ENCODE data around the gene CD44.

GRCh38 chr11:35271031-35271430 lies 132.1 kb downstream of the CD44 start:
- TF ChIP-seq, protein P1, sequence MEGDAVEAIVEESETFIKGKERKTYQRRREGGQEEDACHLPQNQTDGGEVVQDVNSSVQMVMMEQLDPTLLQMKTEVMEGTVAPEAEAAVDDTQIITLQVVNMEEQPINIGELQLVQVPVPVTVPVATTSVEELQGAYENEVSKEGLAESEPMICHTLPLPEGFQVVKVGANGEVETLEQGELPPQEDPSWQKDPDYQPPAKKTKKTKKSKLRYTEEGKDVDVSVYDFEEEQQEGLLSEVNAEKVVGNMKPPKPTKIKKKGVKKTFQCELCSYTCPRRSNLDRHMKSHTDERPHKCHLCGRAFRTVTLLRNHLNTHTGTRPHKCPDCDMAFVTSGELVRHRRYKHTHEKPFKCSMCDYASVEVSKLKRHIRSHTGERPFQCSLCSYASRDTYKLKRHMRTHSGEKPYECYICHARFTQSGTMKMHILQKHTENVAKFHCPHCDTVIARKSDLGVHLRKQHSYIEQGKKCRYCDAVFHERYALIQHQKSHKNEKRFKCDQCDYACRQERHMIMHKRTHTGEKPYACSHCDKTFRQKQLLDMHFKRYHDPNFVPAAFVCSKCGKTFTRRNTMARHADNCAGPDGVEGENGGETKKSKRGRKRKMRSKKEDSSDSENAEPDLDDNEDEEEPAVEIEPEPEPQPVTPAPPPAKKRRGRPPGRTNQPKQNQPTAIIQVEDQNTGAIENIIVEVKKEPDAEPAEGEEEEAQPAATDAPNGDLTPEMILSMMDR (IDR thresholded peaks at IDR 0.05; ENCODE audit: poor library complexity, severe bottlenecking), result no peak
- no peak for TF ChIP-seq MXI1 (conservative IDR thresholded peaks at IDR 0.05; ENCODE audit: poor library complexity, severe bottlenecking)
- TF ChIP-seq TAF1 (IDR thresholded peaks at IDR 0.05; ENCODE audit: low read depth), result no peak
- TF ChIP-seq RAD21 (conservative IDR thresholded peaks at IDR 0.05), result no peak
- no peak for TF ChIP-seq EP300 (conservative IDR thresholded peaks at IDR 0.05; ENCODE audit: poor library complexity, severe bottlenecking)
- TF ChIP-seq POLR2AphosphoS5 (IDR thresholded peaks at IDR 0.05), result no peak
- TF ChIP-seq, protein P2, sequence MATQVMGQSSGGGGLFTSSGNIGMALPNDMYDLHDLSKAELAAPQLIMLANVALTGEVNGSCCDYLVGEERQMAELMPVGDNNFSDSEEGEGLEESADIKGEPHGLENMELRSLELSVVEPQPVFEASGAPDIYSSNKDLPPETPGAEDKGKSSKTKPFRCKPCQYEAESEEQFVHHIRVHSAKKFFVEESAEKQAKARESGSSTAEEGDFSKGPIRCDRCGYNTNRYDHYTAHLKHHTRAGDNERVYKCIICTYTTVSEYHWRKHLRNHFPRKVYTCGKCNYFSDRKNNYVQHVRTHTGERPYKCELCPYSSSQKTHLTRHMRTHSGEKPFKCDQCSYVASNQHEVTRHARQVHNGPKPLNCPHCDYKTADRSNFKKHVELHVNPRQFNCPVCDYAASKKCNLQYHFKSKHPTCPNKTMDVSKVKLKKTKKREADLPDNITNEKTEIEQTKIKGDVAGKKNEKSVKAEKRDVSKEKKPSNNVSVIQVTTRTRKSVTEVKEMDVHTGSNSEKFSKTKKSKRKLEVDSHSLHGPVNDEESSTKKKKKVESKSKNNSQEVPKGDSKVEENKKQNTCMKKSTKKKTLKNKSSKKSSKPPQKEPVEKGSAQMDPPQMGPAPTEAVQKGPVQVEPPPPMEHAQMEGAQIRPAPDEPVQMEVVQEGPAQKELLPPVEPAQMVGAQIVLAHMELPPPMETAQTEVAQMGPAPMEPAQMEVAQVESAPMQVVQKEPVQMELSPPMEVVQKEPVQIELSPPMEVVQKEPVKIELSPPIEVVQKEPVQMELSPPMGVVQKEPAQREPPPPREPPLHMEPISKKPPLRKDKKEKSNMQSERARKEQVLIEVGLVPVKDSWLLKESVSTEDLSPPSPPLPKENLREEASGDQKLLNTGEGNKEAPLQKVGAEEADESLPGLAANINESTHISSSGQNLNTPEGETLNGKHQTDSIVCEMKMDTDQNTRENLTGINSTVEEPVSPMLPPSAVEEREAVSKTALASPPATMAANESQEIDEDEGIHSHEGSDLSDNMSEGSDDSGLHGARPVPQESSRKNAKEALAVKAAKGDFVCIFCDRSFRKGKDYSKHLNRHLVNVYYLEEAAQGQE (IDR thresholded peaks at IDR 0.05; ENCODE audit: borderline replicate concordance), result no peak
- no peak for TF ChIP-seq SMC3 (conservative IDR thresholded peaks at IDR 0.05; ENCODE audit: poor library complexity)
